ENCODE results near the gene RXRB. TPM values are rescaled to one million over a fixed set of nuclear protein-coding genes. Genes with fewer than 3 reads are reported as not detected.

The RXRB gene
- total and polyA plus RNA-seq, 2 of the 8 experiments (the other 6 are each of a cell fraction or from before 2014, with no cell fraction given), result 13.0 to 18.1 TPM

GRCh38 chr6:33190504-33191107, 9.9 kb downstream of the RXRB start:
- CTCF ChIA-PET (ENCODE audit: partially characterized antibody), result interaction anchor here (0.7 to 2.0 kb wide), 7 partner anchors 18 to 209 kb away, joined by 3 to 11 read pairs (median 6); no protein-coding TSS in a partner anchor
- H3K23me2 ChIP-seq (ENCODE audit: low read depth, low read length), result peaks cover 11% of the 10 kb centered on the region
- no peaks in the 10 kb centered on the region for H3K79me2 ChIP-seq (ENCODE audit: control insufficient read depth in 1 of 2, insufficient read depth in 2 of 2, low read length in 2 of 2)
- H3K9me3 ChIP-seq (ENCODE audit: insufficient read depth in 2 of 2, low read depth in 1 of 2, low read length in 1 of 2), result no peaks in the 10 kb centered on the region
- no peak overlapping the region for H3K9ac ChIP-seq (replicated peaks in 1 of 4; ENCODE audit: extremely low read depth in 1 of 4, low read depth in 3 of 4, low read length in 3 of 4)
- no peak overlapping the region for H3K4ac ChIP-seq (replicated peaks; ENCODE audit: insufficient read length, low read depth, low read length)
- H3K56ac ChIP-seq (replicated peaks; ENCODE audit: insufficient read length, low read depth, low read length), result no peak overlapping the region
- H2AK5ac ChIP-seq (ENCODE audit: low read depth, low read length), result no peak overlapping the region
- H3K4me3 ChIP-seq (ENCODE audit: extremely low read depth in 1 of 4, insufficient read depth in 2 of 4, low read depth in 3 of 4, low read length in 4 of 4), result no peak overlapping the region
- FAIRE-seq (no peak), DNase-seq (ENCODE audit: low read depth in 1 of 2, low spot score in 2 of 2) (no peak)
- WGBS, 2 experiments (ENCODE audit: extremely low coverage in 1 of 2, insufficient coverage in 1 of 2, insufficient read length in 1 of 2, insufficient replicate concordance in 2 of 2, low coverage in 1 of 2, low lambda C conversion rate in 2 of 2, missing lambda C conversion rate in 1 of 2), result 94% methylated on average over 4 of the region's 11 CpGs; no CpG with 5 or more reads in 1 of the 2 experiments
- no peak overlapping the region for H2BK15ac ChIP-seq (ENCODE audit: low read length)
- H4K8ac ChIP-seq (ENCODE audit: extremely low read depth, insufficient read depth, low read length), result no peak overlapping the region
- H3K36me3 ChIP-seq (ENCODE audit: control insufficient read depth in 2 of 4, insufficient read depth in 4 of 4, low read length in 3 of 4), result peaks cover 0 to 12% (median 4%) of the 10 kb centered on the region in 4 experiments; a peak in 4 of 8 replicates
- no peak overlapping the region for H3K18ac ChIP-seq (ENCODE audit: extremely low read depth, low read length)
- no peak overlapping the region; a peak in 1 of 4 replicates for H3K4me2 ChIP-seq (ENCODE audit: insufficient read depth in 1 of 2, low read depth in 2 of 2, low read length in 2 of 2)
- no peak overlapping the region for H2BK12ac ChIP-seq (ENCODE audit: low read depth, low read length)
- no peaks in the 10 kb centered on the region for H4K20me1 ChIP-seq (replicated peaks in 1 of 2; ENCODE audit: control insufficient read depth in 1 of 2, insufficient read depth in 2 of 2, low read length in 2 of 2)
- POLR2A ChIA-PET (ENCODE audit: partially characterized antibody), result interaction anchor here (0.7 to 1.4 kb wide), 2 partner anchors 70 to 102 kb away, joined by 3 to 6 read pairs; no protein-coding TSS in a partner anchor
- no peak overlapping the region for H2BK120ac ChIP-seq (replicated peaks; ENCODE audit: low read depth, low read length)
- H4K5ac ChIP-seq (ENCODE audit: insufficient read length, low read depth, low read length), result no peak overlapping the region
- H2AFZ ChIP-seq (ENCODE audit: low read length), result no peak overlapping the region
- H3K79me1 ChIP-seq (ENCODE audit: low read depth, low read length), result no peaks in the 10 kb centered on the region
- no peak overlapping the region for H3K23ac ChIP-seq (ENCODE audit: insufficient read length)
- TF ChIP-seq E2F6 (IDR thresholded peaks at IDR 0.05) (no peak), RNF2 (IDR thresholded peaks at IDR 0.05; ENCODE audit: borderline replicate concordance, low read depth, low read length, missing control alignments, poor library complexity, severe bottlenecking) (no peak), ATF2 (IDR thresholded peaks at IDR 0.05; ENCODE audit: low read length) (no peak), SRF (IDR thresholded peaks at IDR 0.05; ENCODE audit: low read depth, low read length) (no peak), ASH2L (IDR thresholded peaks at IDR 0.05; ENCODE audit: low read length) (no peak), TAF1 (IDR thresholded peaks at IDR 0.05; ENCODE audit: low read depth, low read length) (no peak), CREB1 (IDR thresholded peaks at IDR 0.05) (no peak), NRF1 (IDR thresholded peaks at IDR 0.05; ENCODE audit: low read depth, low read length) (no peak), BACH1 (IDR thresholded peaks at IDR 0.05; ENCODE audit: low read length) (no peak)
- no peak overlapping the region for H3K27ac ChIP-seq (ENCODE audit: low read depth, low read length)
- peaks cover 0 to 17% (median 15%) of the 10 kb centered on the region in 4 experiments; a peak in 6 of 7 replicates for H3K27me3 ChIP-seq (replicated peaks in 1 of 4; ENCODE audit: control insufficient read depth in 3 of 4, extremely low read depth in 1 of 4, insufficient read depth in 3 of 4, low read length in 3 of 4)
- H2BK20ac ChIP-seq (ENCODE audit: low read length), result no peak overlapping the region
- peaks cover 0 to 8% (median 7%) of the 10 kb centered on the region in 4 experiments; a peak in 6 of 7 replicates for H3K4me1 ChIP-seq (replicated peaks in 1 of 4; ENCODE audit: control insufficient read depth in 3 of 4, insufficient read depth in 4 of 4, low read length in 3 of 4)
- no peak overlapping the region for H2BK5ac ChIP-seq (ENCODE audit: low read depth, low read length)
- no peak overlapping the region for H4K91ac ChIP-seq (replicated peaks; ENCODE audit: insufficient read length, low read length)
- H3K14ac ChIP-seq (ENCODE audit: insufficient read length), result no peak overlapping the region

All from H1 (cell line).